Colonic mucosa (tissue), 4 donors: Measurements from ENCODE around the gene FASLG. TPM values are rescaled to one million over a fixed set of nuclear protein-coding genes. Genes with fewer than 3 reads are reported as not detected.
"Not testable (repeated sequence)": the region's sequence is repeated elsewhere in the genome, so short reads cannot be mapped to it uniquely, and the experiment has no call there.

Experiments used
- DNase-seq: peaks from one replicate; pipeline ENCODE4 v3.0.0-alpha.2; 2020
- H3K27ac ChIP-seq: fragments of 200-600 bp; one replicate; pipeline ENCODE4 v1.8.0; 2021
- H3K27me3 ChIP-seq: fragments of 200-600 bp; one replicate; pipeline ENCODE4 v1.8.0; 2021
- H3K36me3 ChIP-seq: fragments of 200-600 bp; one replicate; pipeline ENCODE4 v1.8.0; 2021
- H3K4me1 ChIP-seq: fragments of 200-600 bp; one replicate; pipeline ENCODE4 v1.8.0; 2021; ENCODE audit warnings: mild to moderate bottlenecking
- H3K4me3 ChIP-seq: fragments of 200-600 bp; one replicate; pipeline ENCODE4 v1.8.0; 2021
- H3K9ac ChIP-seq, 2 donors: one replicate each; pipeline ENCODE4 v1.7.0; 2013; ENCODE audit warnings: control low read depth in 2 of 2, low read depth in 2 of 2, low read length in 2 of 2
- H3K9me3 ChIP-seq: fragments of 200-600 bp; one replicate; pipeline ENCODE4 v1.8.0; 2021
- CTCF ChIP-seq: fragments of 200-600 bp; IDR thresholded peaks from one replicate; pipeline ENCODE4 v1.8.0; 2022; ENCODE audit warnings: antibody characterized with exemption, mild to moderate bottlenecking
- intact Hi-C: fragments of 100-400 bp; cut with DNase I; formaldehyde crosslinking; loops from one replicate; pipeline ENCODE4 v1.14.1; 2022
- total RNA-seq, 2 donors: library from RNA; stranded (reverse); fragmentation: NEBNext Ultra II Directional in 1 of 2; extraction: Animal tissue kit (Norgen Biotek cat#: 25700) in 1 of 2; gene quantifications; one replicate each; pipeline ENCODE4 v1.2.1, GENCODE V29; 2021
- donor health status: healthy.
- donor health status: DM: no; HTN: no; CAD: no.
- donor health status: DM: no; HTN: no; CAD: no.

FASLG gene
- total RNA-seq, 2 donors from 2014 or later, result 0.24 to 0.30 TPM

GRCh38 chr1:172616636-172617035, 42.3 kb upstream of the FASLG start:
- Histone ChIP-seq H3K36me3 (no peaks in the 10 kb centered on the region), H3K27me3 (no peaks in the 10 kb centered on the region), H3K9me3 (no peaks in the 10 kb centered on the region), H3K4me3 (no peak overlapping the region), H3K27ac (no peak overlapping the region), H3K4me1 (no peaks in the 10 kb centered on the region), H3K9ac (no peak overlapping the region)
- intact Hi-C loops, result no loop called here
- DNase-seq, result no peak
- no peak for TF ChIP-seq CTCF

GRCh38 chr1:172620603-172621002, 38.3 kb upstream of the FASLG start:
- H3K9ac ChIP-seq, intact Hi-C loops, DNase-seq, H3K4me1 ChIP-seq, H3K27me3 ChIP-seq, H3K36me3 ChIP-seq, H3K4me3 ChIP-seq, H3K27ac ChIP-seq, H3K9me3 ChIP-seq: not testable (repeated sequence)

GRCh38 chr1:172622541-172622940, 36.4 kb upstream of the FASLG start:
- Histone ChIP-seq H3K9me3 (no peaks in the 10 kb centered on the region), H3K4me3 (no peak overlapping the region), H3K27me3 (no peaks in the 10 kb centered on the region), H3K4me1 (no peaks in the 10 kb centered on the region), H3K36me3 (no peaks in the 10 kb centered on the region), H3K9ac (no peak overlapping the region), H3K27ac (no peak overlapping the region)
- intact Hi-C loops, result no loop called here
- TF ChIP-seq CTCF, result no peak
- DNase-seq, result no peak

- no peak for DNase-seq
- intact Hi-C loops, result no loop called here
- Histone ChIP-seq H3K27ac (no peak overlapping the region), H3K4me3 (no peak overlapping the region), H3K36me3 (no peaks in the 10 kb centered on the region), H3K27me3 (no peaks in the 10 kb centered on the region), H3K9me3 (no peaks in the 10 kb centered on the region), H3K4me1 (no peaks in the 10 kb centered on the region), H3K9ac (no peak overlapping the region)
- TF ChIP-seq CTCF, result no peak
Observed at GRCh38 chr1:172623748-172624147, 35.2 kb upstream of the FASLG start.

GRCh38 chr1:172626845-172627244, 32.1 kb upstream of the FASLG start:
- DNase-seq, result no peak

GRCh38 chr1:172627702-172628101, 31.2 kb upstream of the FASLG start:
- TF ChIP-seq CTCF, result no peak
- no peaks in the 10 kb centered on the region for H3K27me3 ChIP-seq
- no peak overlapping the region for H3K27ac ChIP-seq
- H3K9me3 ChIP-seq, result no peaks in the 10 kb centered on the region
- no peak overlapping the region for H3K9ac ChIP-seq
- no peak for DNase-seq
- H3K4me1 ChIP-seq, result no peaks in the 10 kb centered on the region
- no peaks in the 10 kb centered on the region for H3K36me3 ChIP-seq
- intact Hi-C loops, result no loop called here
- H3K4me3 ChIP-seq, result no peak overlapping the region

More at GRCh38 chr1:172626845-172627244, 32.1 kb upstream of the FASLG start:
- Histone ChIP-seq H3K4me3 (no peak overlapping the region), H3K27me3 (no peaks in the 10 kb centered on the region), H3K36me3 (no peaks in the 10 kb centered on the region), H3K27ac (no peak overlapping the region), H3K4me1 (no peaks in the 10 kb centered on the region), H3K9ac (no peak overlapping the region), H3K9me3 (no peaks in the 10 kb centered on the region)
- no peak for TF ChIP-seq CTCF
- intact Hi-C loops, result no loop called here
